HCT116 (cell line): ENCODE data around the gene MAFG. TPM values are rescaled to one million over a fixed set of nuclear protein-coding genes. Genes with fewer than 3 reads are reported as not detected.

ENCODE experiments used
- ATAC-seq: fragments of 200-7000 bp; cut with Tn5 transposase; 2 replicates; pipeline ENCODE4 v1.9.1; 2020; ENCODE audit warnings: mild to moderate bottlenecking, moderate library complexity
- BruUV-seq: library from RNA; stranded (reverse); fragments of 400-500 nt; replicated peaks from 2 replicates; lab custom pipeline; 2021; lab: Mats Ljungman, UMichigan
- CTCF ChIA-PET: fragments of 300-600 bp; sonication (Branson Sonifier 250); formaldehyde crosslinking; loops from one replicate; lab custom pipeline; 2021; ENCODE audit warnings: antibody characterized with exemption; lab: Charles Lee
- POLR2A ChIA-PET: fragments of 300-600, 350-600 bp; sonication (Branson Sonifier 250); formaldehyde crosslinking; loops from one replicate; lab custom pipeline; 2021; ENCODE audit warnings: antibody characterized with exemption; lab: Charles Lee
- RAD21 ChIA-PET, 2 experiments: fragments of 300-600 bp; sonication (Branson Sonifier 250); formaldehyde crosslinking; loops; one replicate each; lab custom pipeline; 2023; ENCODE audit warnings: low total read pairs in 2 of 2; ENCODE audit not compliant: uncharacterized antibody in 2 of 2, unreplicated experiment in 2 of 2, low non-redundant PET in 1 of 2; lab: Charles Lee
- DNase-seq: peaks from one replicate; pipeline ENCODE4 v3.0.0-alpha.2; 2010; ENCODE audit warnings: low read depth, low spot score
- H2AFZ ChIP-seq: fragments of 200-600 bp; shearing (Covaris generic), sonication (generic); 2 replicates; pipeline ENCODE4 v1.6.1; 2017; ENCODE audit warnings: low read depth, mixed run types, mixed read lengths, antibody characterized with exemption, low read length; ENCODE audit not compliant: poor library complexity, severe bottlenecking
- H3K27ac ChIP-seq: 2 replicates; pipeline ENCODE4 v1.5.1; 2012; ENCODE audit warnings: low read depth, low read length
- H3K27me3 ChIP-seq: fragments of 200-600 bp; sonication (generic); 2 replicates; pipeline ENCODE4 v1.6.1; 2016; ENCODE audit warnings: mixed run types, low read length, mixed read lengths; ENCODE audit not compliant: insufficient read depth
- H3K36me3 ChIP-seq, 2 experiments: fragments of 200-500 bp in 1 of 2; fragments of 200-600 bp in 1 of 2; sonication (Bioruptor generic) in 1 of 2; sonication (generic) in 1 of 2; 2 replicates each; pipeline versions ENCODE4 v1.5.1 to v1.6.1; 2014 to 2016; ENCODE audit warnings: low read length in 2 of 2, inconsistent platforms in 1 of 2, mixed read lengths in 1 of 2, mixed run types in 1 of 2; ENCODE audit not compliant: insufficient read depth in 2 of 2, control insufficient read depth in 1 of 2
- H3K4me1 ChIP-seq, 2 experiments: fragments of 200-600 bp in 1 of 2; sonication (generic) in 1 of 2; 2 replicates each; pipeline versions ENCODE4 v1.5.1 to v1.6.1; 2012 to 2017; ENCODE audit warnings: low read length in 2 of 2, inconsistent platforms in 1 of 2, mild to moderate bottlenecking in 1 of 2, mixed read lengths in 1 of 2, mixed run types in 1 of 2, moderate library complexity in 1 of 2; ENCODE audit not compliant: insufficient read depth in 2 of 2, control insufficient read depth in 1 of 2
- H3K4me2 ChIP-seq: fragments of 200-600 bp; sonication (generic); 2 replicates; pipeline ENCODE4 v1.6.1; 2017; ENCODE audit warnings: mixed run types, low read length, mixed read lengths
- H3K4me3 ChIP-seq, 2 experiments: fragments of 200-600 bp in 1 of 2; sonication (generic) in 1 of 2; replicated peaks in 1 of 2; 2 replicates each; pipeline ENCODE4 v1.5.1; 2011 to 2016; ENCODE audit warnings: low read length in 2 of 2, control low read depth in 1 of 2, low read depth in 1 of 2, mild to moderate bottlenecking in 1 of 2, mixed read lengths in 1 of 2, mixed run types in 1 of 2
- H3K79me2 ChIP-seq: fragments of 200-600 bp; sonication (generic); 2 replicates; pipeline ENCODE4 v1.6.1; 2017; ENCODE audit warnings: mild to moderate bottlenecking, mixed run types, low read length, moderate library complexity, mixed read lengths; ENCODE audit not compliant: insufficient read depth
- H3K9ac ChIP-seq: fragments of 200-600 bp; sonication (generic); 2 replicates; pipeline ENCODE4 v1.6.1; 2016; ENCODE audit warnings: low read length, mixed read lengths
- H3K9me2 ChIP-seq: fragments of 200-600 bp; sonication (generic), shearing (Covaris generic); 2 replicates; pipeline ENCODE4 v1.6.1; 2017; ENCODE audit warnings: mixed run types, mild to moderate bottlenecking, moderate library complexity; ENCODE audit not compliant: insufficient read depth
- H3K9me3 ChIP-seq, 2 experiments: fragments of 200-500 bp in 1 of 2; fragments of 200-600 bp in 1 of 2; sonication (Bioruptor generic) in 1 of 2; sonication (generic) in 1 of 2; 2 replicates each; pipeline ENCODE4 v1.6.1; 2014 to 2017; ENCODE audit warnings: low read length in 2 of 2, mixed read lengths in 2 of 2, inconsistent platforms in 1 of 2, low read depth in 1 of 2, mild to moderate bottlenecking in 1 of 2, mixed run types in 1 of 2, moderate library complexity in 1 of 2; ENCODE audit not compliant: control insufficient read depth in 1 of 2, insufficient read depth in 1 of 2
- H4K20me1 ChIP-seq: fragments of 200-600 bp; sonication (generic), shearing (Covaris generic); 2 replicates; pipeline ENCODE4 v1.6.1; 2017; ENCODE audit warnings: mixed run types, mild to moderate bottlenecking, moderate library complexity; ENCODE audit not compliant: insufficient read depth
- EGR1 ChIP-seq: IDR thresholded peaks from 2 replicates; pipeline ENCODE4 v1.6.1; 2012; ENCODE audit warnings: low read depth
- ELF1 ChIP-seq: IDR thresholded peaks from 2 replicates; pipeline ENCODE4 v1.6.1; 2012; ENCODE audit warnings: low read depth, borderline replicate concordance
- EZH2phosphoT487 ChIP-seq: fragments of 200-600 bp; IDR thresholded peaks from 2 replicates; pipeline ENCODE4 v1.6.1; 2018; ENCODE audit warnings: antibody characterized with exemption, borderline replicate concordance
- POLR2A ChIP-seq: IDR thresholded peaks from 2 replicates; pipeline ENCODE4 v1.7.0; 2011; ENCODE audit warnings: borderline replicate concordance; ENCODE audit not compliant: insufficient read depth, insufficient read length; ENCODE audit errors: extremely low read depth
- POLR2AphosphoS5 ChIP-seq: IDR thresholded peaks from 2 replicates; pipeline ENCODE4 v1.6.1; 2011; ENCODE audit warnings: mild to moderate bottlenecking, low read depth, low read length, moderate library complexity
- RAD21 ChIP-seq: IDR thresholded peaks from 2 replicates; pipeline ENCODE4 v1.6.1; 2012; ENCODE audit warnings: low read depth, mild to moderate bottlenecking
- SIN3A ChIP-seq: IDR thresholded peaks from 2 replicates; pipeline ENCODE4 v1.6.1; 2012; ENCODE audit warnings: low read depth
- TCF7L2 ChIP-seq: IDR thresholded peaks from 2 replicates; pipeline ENCODE4 v1.7.0; 2011; ENCODE audit warnings: borderline replicate concordance, inconsistent platforms; ENCODE audit not compliant: insufficient read depth, insufficient read length; ENCODE audit errors: extremely low read depth
- ZNF274 ChIP-seq: fragments of 200-500 bp; sonication (Bioruptor generic); IDR thresholded peaks from 2 replicates; pipeline ENCODE4 v1.6.1; 2014; ENCODE audit warnings: mild to moderate bottlenecking, low read depth, low read length, inconsistent platforms
- intact Hi-C: fragments of 100-400 bp; cut with micrococcal nuclease; formaldehyde crosslinking; loops from 2 replicates; pipeline ENCODE4 v1.10.0; 2022
- total RNA-seq: library from RNA; stranded (reverse); gene quantifications from one replicate; pipeline ENCODE4 v1.2.1, GENCODE V29; 2021; ENCODE audit not compliant: unreplicated experiment
- TF ChIP-seq, protein P1 (sequence below): IDR thresholded peaks from 2 replicates; pipeline ENCODE4 v1.6.1; 2012
- TF ChIP-seq, protein P2 (sequence below): IDR thresholded peaks from 2 replicates; pipeline ENCODE4 v1.6.1; 2011; ENCODE audit warnings: mild to moderate bottlenecking, low read length, moderate library complexity; ENCODE audit not compliant: insufficient replicate concordance; ENCODE audit errors: extremely low read depth
- TF ChIP-seq, protein P3 (sequence below): IDR thresholded peaks from 2 replicates; pipeline ENCODE4 v1.6.1; 2012; ENCODE audit warnings: low read depth

Gene MAFG
- total RNA-seq, 1 experiment from 2014 or later, result 46.8 TPM

DNA sequence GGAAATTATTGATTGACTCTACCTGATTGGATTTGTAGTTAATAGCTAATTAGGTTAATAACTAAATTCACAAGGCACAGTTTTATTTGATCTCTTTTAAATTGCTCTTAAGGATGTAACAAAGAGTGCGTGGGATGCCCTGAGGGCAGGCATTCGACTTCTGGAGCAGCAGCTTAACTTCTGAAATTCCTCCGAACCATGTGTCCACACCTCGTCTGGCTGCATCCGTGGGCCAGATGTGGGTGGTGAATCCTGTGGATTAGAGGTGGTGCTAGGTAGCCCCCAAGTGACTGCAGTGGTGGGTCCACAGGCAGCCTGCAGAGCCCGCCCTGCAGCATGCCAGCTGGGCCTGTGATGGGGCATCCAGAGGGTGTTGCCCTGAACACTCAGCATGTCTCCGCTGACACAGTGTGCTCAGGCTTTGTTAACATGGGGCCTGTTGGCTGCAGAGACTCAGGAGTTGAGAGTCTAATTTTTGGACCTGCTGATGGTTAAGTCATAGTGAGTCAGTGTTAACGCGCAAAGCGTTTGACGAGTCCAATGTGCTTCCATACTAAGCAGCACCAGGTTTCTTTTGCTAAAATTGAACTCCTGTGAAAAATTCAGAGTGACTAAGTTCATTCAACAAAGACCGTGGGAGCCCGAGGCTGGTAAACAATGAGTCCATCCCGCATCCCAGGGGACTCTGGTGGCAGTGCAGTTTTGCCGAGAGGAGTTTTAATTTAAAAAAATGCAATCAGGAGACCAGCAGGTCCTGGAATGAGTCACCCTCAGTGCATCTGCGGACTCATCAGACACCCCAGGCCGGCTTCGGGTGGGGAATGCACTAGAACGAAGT, 29.3 kb downstream of the MAFG start:
- intact Hi-C loops, result no loop called here
- peak overlapping the region; percentile 60 for H3K4me2 ChIP-seq
- H3K36me3 ChIP-seq, result peaks cover 11 to 30% of the 10 kb centered on the region in 2 experiments; a peak in 2 of 4 replicates
- peak overlapping the region in 1 of 2 experiments; percentile 13; a peak in 2 of 4 replicates for H3K4me3 ChIP-seq
- BruUV-seq, result no TSS peak
- peak overlapping the region; percentile 47 for H3K9ac ChIP-seq
- peak; percentile 56 for DNase-seq
- H3K9me3 ChIP-seq, result no peaks in the 10 kb centered on the region
- no peak overlapping the region for H2AFZ ChIP-seq
- no peaks in the 10 kb centered on the region for H3K27me3 ChIP-seq
- H3K79me2 ChIP-seq, result peaks cover 18% of the 10 kb centered on the region
- no peaks in the 10 kb centered on the region for H4K20me1 ChIP-seq
- peaks cover 24 to 52% of the 10 kb centered on the region in 2 experiments for H3K4me1 ChIP-seq
- CTCF ChIA-PET, result no interaction called here
- peak overlapping the region; percentile 85 for H3K27ac ChIP-seq
- TF ChIP-seq EZH2phosphoT487 (no peak), ZNF274 (no peak), RAD21 (no peak), SIN3A (0 out of 2 replicates have a peak, but pooled peaks have one; percentile 44), POLR2AphosphoS5 (0 out of 2 replicates have a peak, but pooled peaks have one; percentile 17)
- TF ChIP-seq, protein P1, sequence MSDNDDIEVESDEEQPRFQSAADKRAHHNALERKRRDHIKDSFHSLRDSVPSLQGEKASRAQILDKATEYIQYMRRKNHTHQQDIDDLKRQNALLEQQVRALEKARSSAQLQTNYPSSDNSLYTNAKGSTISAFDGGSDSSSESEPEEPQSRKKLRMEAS, result peak; percentile 68; the same call in 1 of the 2 replicates
- TF ChIP-seq, all 23 proteins: peak for 3
- ChIA-PET POLR2A (interaction anchor here (0.8 to 1.1 kb wide), 2 partner anchors 14 to 15 kb away, joined by 3 read pairs; no protein-coding TSS in a partner anchor), RAD21 (no interaction called here)
- peak; percentile 69 for ATAC-seq
- H3K9me2 ChIP-seq, result no peaks in the 10 kb centered on the region

DNA sequence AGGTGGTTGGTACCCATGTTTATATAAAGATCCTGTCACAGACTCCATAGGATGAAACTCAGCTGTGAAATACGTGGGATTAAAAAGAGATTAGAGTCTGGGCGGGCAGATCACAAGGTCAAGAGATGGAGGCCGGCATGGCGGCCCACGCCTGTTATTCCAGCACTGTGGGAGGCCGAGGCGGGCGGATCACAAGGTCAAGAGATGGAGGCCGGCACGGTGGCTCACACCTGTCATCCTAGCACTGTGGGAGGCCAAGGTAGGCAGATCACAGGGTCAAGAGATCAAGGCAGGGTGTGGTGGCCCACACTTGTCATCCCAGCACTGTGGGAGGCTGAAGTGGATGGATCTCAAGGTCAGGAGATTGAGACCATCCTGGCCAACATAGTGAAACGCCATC, 32.1 kb downstream of the MAFG start:
- Histone ChIP-seq H3K27ac (no peak overlapping the region), H3K4me3 (no peak overlapping the region), H3K79me2 (peaks cover 40% of the 10 kb centered on the region), H3K36me3 (peaks cover 13 to 34% of the 10 kb centered on the region in 2 experiments; a peak in 2 of 4 replicates), H4K20me1 (no peaks in the 10 kb centered on the region), H3K9ac (no peak overlapping the region), H2AFZ (no peak overlapping the region), H3K4me1 (peaks cover 29 to 45% of the 10 kb centered on the region in 2 experiments), H3K9me3 (no peaks in the 10 kb centered on the region), H3K9me2 (no peaks in the 10 kb centered on the region), H3K27me3 (no peaks in the 10 kb centered on the region), H3K4me2 (no peak overlapping the region)
- ChIA-PET RAD21 (no interaction called here), CTCF (no interaction called here), POLR2A (no interaction called here)
- intact Hi-C loops, result no loop called here
- ATAC-seq (no peak), DNase-seq (no peak)
- BruUV-seq, result no TSS peak
- TF ChIP-seq SIN3A (no peak), POLR2A (no peak), ELF1 (no peak), TCF7L2 (no peak), RAD21 (no peak), EGR1 (no peak)
- TF ChIP-seq, protein P2, sequence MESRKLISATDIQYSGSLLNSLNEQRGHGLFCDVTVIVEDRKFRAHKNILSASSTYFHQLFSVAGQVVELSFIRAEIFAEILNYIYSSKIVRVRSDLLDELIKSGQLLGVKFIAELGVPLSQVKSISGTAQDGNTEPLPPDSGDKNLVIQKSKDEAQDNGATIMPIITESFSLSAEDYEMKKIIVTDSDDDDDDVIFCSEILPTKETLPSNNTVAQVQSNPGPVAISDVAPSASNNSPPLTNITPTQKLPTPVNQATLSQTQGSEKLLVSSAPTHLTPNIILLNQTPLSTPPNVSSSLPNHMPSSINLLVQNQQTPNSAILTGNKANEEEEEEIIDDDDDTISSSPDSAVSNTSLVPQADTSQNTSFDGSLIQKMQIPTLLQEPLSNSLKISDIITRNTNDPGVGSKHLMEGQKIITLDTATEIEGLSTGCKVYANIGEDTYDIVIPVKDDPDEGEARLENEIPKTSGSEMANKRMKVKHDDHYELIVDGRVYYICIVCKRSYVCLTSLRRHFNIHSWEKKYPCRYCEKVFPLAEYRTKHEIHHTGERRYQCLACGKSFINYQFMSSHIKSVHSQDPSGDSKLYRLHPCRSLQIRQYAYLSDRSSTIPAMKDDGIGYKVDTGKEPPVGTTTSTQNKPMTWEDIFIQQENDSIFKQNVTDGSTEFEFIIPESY, result no peak
- TF ChIP-seq, protein P3, sequence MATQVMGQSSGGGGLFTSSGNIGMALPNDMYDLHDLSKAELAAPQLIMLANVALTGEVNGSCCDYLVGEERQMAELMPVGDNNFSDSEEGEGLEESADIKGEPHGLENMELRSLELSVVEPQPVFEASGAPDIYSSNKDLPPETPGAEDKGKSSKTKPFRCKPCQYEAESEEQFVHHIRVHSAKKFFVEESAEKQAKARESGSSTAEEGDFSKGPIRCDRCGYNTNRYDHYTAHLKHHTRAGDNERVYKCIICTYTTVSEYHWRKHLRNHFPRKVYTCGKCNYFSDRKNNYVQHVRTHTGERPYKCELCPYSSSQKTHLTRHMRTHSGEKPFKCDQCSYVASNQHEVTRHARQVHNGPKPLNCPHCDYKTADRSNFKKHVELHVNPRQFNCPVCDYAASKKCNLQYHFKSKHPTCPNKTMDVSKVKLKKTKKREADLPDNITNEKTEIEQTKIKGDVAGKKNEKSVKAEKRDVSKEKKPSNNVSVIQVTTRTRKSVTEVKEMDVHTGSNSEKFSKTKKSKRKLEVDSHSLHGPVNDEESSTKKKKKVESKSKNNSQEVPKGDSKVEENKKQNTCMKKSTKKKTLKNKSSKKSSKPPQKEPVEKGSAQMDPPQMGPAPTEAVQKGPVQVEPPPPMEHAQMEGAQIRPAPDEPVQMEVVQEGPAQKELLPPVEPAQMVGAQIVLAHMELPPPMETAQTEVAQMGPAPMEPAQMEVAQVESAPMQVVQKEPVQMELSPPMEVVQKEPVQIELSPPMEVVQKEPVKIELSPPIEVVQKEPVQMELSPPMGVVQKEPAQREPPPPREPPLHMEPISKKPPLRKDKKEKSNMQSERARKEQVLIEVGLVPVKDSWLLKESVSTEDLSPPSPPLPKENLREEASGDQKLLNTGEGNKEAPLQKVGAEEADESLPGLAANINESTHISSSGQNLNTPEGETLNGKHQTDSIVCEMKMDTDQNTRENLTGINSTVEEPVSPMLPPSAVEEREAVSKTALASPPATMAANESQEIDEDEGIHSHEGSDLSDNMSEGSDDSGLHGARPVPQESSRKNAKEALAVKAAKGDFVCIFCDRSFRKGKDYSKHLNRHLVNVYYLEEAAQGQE, result no peak
